ENCODE measurements around the gene FRMD4A.

- no peak for TF ChIP-seq CTCF (IDR thresholded peaks at IDR 0.05)
- TF ChIP-seq POLR2A (IDR thresholded peaks at IDR 0.05): no peak
Measured at GRCh38 chr10:14270370-14270769, 60.4 kb downstream of the FRMD4A start.
